Tibial nerve (tissue), 4 donors: ENCODE results near the gene JAG2. TPM values are rescaled to one million over a fixed set of nuclear protein-coding genes. Genes with fewer than 3 reads are reported as not detected.

ENCODE experiments used
- DNase-seq, 2 donors: peaks; one replicate each; pipeline ENCODE4 v3.0.0-alpha.2; 2019; ENCODE audit warnings: low spot score in 2 of 2
- H3K27ac ChIP-seq, 4 donors: fragments of 200-600 bp; sonication (generic) in 3 of 4; one replicate each; pipeline ENCODE4 v1.5.1; 2017 to 2019; ENCODE audit warnings: mild to moderate bottlenecking in 1 of 4
- H3K27me3 ChIP-seq, 2 donors: fragments of 200-600 bp; sonication (generic) in 1 of 2; one replicate each; pipeline versions ENCODE4 v1.5.1 to v1.6.0; 2017 to 2019
- H3K36me3 ChIP-seq, 3 donors: fragments of 200-600 bp; sonication (generic); one replicate each; pipeline ENCODE4 v1.5.1; 2018 to 2019
- H3K4me1 ChIP-seq, 4 donors: fragments of 200-600 bp; sonication (generic) in 3 of 4; one replicate each; pipeline ENCODE4 v1.5.1; 2017 to 2019
- H3K4me3 ChIP-seq, 4 donors: fragments of 200-600 bp; sonication (generic) in 3 of 4; one replicate each; pipeline ENCODE4 v1.5.1; 2017 to 2019; ENCODE audit warnings: mild to moderate bottlenecking in 1 of 4, moderate library complexity in 1 of 4
- H3K9me3 ChIP-seq, 4 donors: fragments of 200-600 bp; sonication (generic) in 3 of 4; one replicate each; pipeline ENCODE4 v1.5.1; 2017 to 2019
- EP300 ChIP-seq, 2 donors: sonication (generic); formaldehyde crosslinking; IDR thresholded peaks; one replicate each; pipeline ENCODE4 v1.6.1; 2017; ENCODE audit warnings: antibody characterized with exemption in 2 of 2, mild to moderate bottlenecking in 1 of 2
- POLR2A ChIP-seq, 2 donors: fragments of 450-650 bp; IDR thresholded peaks; one replicate each; pipeline ENCODE4 v1.6.1; 2017; ENCODE audit warnings: antibody characterized with exemption in 2 of 2, mild to moderate bottlenecking in 2 of 2, moderate library complexity in 2 of 2
- WGBS, 2 donors: methylation state at CpG; one replicate each; pipeline ENCODE4 v1.1.5; 2018; 5-methylcytosine and 5-hydroxymethylcytosine counted together
- total RNA-seq, 4 donors: library from RNA; depleted of rRNA; stranded (reverse); fragments of >200 nt; gene quantifications; one replicate each; pipeline ENCODE4 v1.1.0, GENCODE V29; 2016
- TF ChIP-seq, protein P1 (sequence below), 5 experiments: fragments of 200-600 bp in 3 of 5; fragments of 450-650 bp in 2 of 5; sonication (generic) in 3 of 5; IDR thresholded peaks; one replicate each; pipeline ENCODE4 v1.5.1; 2016 to 2019; ENCODE audit warnings: antibody characterized with exemption in 5 of 5, mild to moderate bottlenecking in 3 of 5, moderate library complexity in 2 of 5

The JAG2 gene
- total RNA-seq, 4 donors from 2014 or later, result 7.4 to 13.8 (median 12.8) TPM

- peaks cover 0 to 12% (median 0%) of the 10 kb centered on the region in 3 donors for H3K36me3 ChIP-seq
- peak overlapping the region in 1 of 4 donors; percentile 55 for H3K27ac ChIP-seq
- H3K9me3 ChIP-seq, result no peaks in the 10 kb centered on the region
- peaks cover 0 to 35% of the 10 kb centered on the region in 2 donors for H3K27me3 ChIP-seq
- peaks cover 0 to 66% (median 25%) of the 10 kb centered on the region in 4 donors for H3K4me1 ChIP-seq
- no peak overlapping the region for H3K4me3 ChIP-seq
- WGBS, 2 donors, result 42 to 53% methylated on average over 19 to 24 of the region's 24 CpGs
- no peak for DNase-seq
- TF ChIP-seq EP300 (IDR thresholded peaks at IDR 0.05), result peak in 1 of 2 donors; percentile 58
- TF ChIP-seq, protein P1, sequence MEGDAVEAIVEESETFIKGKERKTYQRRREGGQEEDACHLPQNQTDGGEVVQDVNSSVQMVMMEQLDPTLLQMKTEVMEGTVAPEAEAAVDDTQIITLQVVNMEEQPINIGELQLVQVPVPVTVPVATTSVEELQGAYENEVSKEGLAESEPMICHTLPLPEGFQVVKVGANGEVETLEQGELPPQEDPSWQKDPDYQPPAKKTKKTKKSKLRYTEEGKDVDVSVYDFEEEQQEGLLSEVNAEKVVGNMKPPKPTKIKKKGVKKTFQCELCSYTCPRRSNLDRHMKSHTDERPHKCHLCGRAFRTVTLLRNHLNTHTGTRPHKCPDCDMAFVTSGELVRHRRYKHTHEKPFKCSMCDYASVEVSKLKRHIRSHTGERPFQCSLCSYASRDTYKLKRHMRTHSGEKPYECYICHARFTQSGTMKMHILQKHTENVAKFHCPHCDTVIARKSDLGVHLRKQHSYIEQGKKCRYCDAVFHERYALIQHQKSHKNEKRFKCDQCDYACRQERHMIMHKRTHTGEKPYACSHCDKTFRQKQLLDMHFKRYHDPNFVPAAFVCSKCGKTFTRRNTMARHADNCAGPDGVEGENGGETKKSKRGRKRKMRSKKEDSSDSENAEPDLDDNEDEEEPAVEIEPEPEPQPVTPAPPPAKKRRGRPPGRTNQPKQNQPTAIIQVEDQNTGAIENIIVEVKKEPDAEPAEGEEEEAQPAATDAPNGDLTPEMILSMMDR (IDR thresholded peaks at IDR 0.05), result no peak
- TF ChIP-seq POLR2A (IDR thresholded peaks at IDR 0.05), result no peak
These were observed 35.8 kb upstream of the JAG2 start for GRCh38 chr14:105204206-105204930.

DNA sequence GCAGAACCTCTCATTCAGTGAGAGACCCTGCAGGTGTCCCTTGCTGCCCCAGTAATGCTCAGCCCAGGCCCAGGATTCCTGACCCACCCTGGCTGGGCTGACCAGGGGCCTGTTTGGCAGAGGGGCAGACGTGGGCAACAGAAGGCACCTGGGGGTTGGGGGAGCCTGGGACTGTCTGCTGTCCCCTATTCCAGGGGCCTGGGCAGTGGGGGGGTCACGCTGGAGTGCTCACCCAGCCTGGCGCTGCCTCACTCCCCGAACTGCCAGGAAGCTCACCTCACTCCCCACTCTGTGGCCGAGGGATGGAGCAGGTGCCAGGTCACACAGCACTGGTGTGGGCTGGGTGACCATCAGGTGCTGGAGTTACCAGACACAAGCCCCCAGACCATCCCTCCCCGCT, 35.1 kb upstream of the JAG2 start:
- Histone ChIP-seq H3K27me3 (peaks cover 0 to 42% of the 10 kb centered on the region in 2 donors), H3K36me3 (peaks cover 0 to 5% (median 0%) of the 10 kb centered on the region in 3 donors), H3K27ac (peak overlapping the region in 1 of 4 donors; percentile 47), H3K9me3 (no peaks in the 10 kb centered on the region), H3K4me1 (peaks cover 0 to 66% (median 25%) of the 10 kb centered on the region in 4 donors), H3K4me3 (no peak overlapping the region)
- TF ChIP-seq, protein P1 (IDR thresholded peaks at IDR 0.05), result no peak
- TF ChIP-seq POLR2A (IDR thresholded peaks at IDR 0.05) (no peak), EP300 (IDR thresholded peaks at IDR 0.05) (no peak)
- 64 to 100% methylated on average over 1 to 5 of the region's 6 CpGs for whole genome bisulfite sequencing, 2 donors
- no peak for DNase-seq

DNA sequence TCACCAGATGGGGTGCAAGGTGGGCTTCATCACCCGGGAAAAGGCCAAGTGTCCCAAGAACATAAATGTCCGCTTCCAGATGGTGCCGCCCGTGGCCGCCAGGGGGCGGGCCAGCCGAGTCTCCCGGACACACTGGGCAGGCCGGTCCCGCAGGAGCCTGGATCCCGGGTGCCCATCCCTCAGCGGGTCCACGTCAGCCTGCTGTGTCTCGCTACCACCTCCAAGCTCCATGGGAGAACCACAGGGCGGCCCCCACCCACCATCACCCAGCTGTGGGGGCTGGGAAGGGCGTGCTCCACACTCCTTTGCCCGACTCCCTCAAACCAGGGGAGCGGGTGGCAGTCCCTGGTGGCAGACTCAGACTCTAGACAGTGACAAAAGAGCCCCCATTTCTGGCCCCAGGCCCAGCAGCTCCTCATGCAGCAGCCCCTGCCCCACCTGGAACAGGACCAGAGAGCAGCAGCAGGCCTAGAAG, 34.5 kb upstream of the JAG2 start:
- peaks cover 0 to 48% of the 10 kb centered on the region in 2 donors for H3K27me3 ChIP-seq
- no peak for TF ChIP-seq POLR2A (IDR thresholded peaks at IDR 0.05)
- TF ChIP-seq, protein P1 (IDR thresholded peaks at IDR 0.05), result peak; percentile 90 to 97 (median 93)
- H3K4me3 ChIP-seq, result no peak overlapping the region
- H3K36me3 ChIP-seq, result no peaks in the 10 kb centered on the region
- DNase-seq, result peak; percentile 67 to 79
- no peak overlapping the region for H3K27ac ChIP-seq
- 0 to 6% methylated on average over 13 to 15 of the region's 18 CpGs for WGBS, 2 donors
- H3K9me3 ChIP-seq, result no peaks in the 10 kb centered on the region
- H3K4me1 ChIP-seq, result peaks cover 0 to 69% (median 25%) of the 10 kb centered on the region in 4 donors

GRCh38 chr14:105201925-105202513, 33.4 kb upstream of the JAG2 start:
- Histone ChIP-seq H3K27ac (no peak overlapping the region), H3K9me3 (no peaks in the 10 kb centered on the region), H3K4me3 (no peak overlapping the region), H3K27me3 (peaks cover 0 to 59% of the 10 kb centered on the region in 2 donors), H3K4me1 (peaks cover 0 to 75% (median 28%) of the 10 kb centered on the region in 4 donors), H3K36me3 (no peaks in the 10 kb centered on the region)
- DNase-seq, result no peak
- TF ChIP-seq EP300 (IDR thresholded peaks at IDR 0.05) (no peak), POLR2A (IDR thresholded peaks at IDR 0.05) (no peak)
- TF ChIP-seq, protein P1 (IDR thresholded peaks at IDR 0.05), result no peak
- WGBS, 2 donors, result 45 to 48% methylated on average over 18 to 19 of the region's 20 CpGs
